A549 (cell line): ENCODE results near the gene SOX14. TPM values are rescaled to one million over a fixed set of nuclear protein-coding genes. Genes with fewer than 3 reads are reported as not detected.

Experiments
- ATAC-seq, 2 experiments: fragments of 200-7000 bp in 1 of 2; fragments of >200 bp in 1 of 2; cut with Nextera tagmentation in 1 of 2; cut with Tn5 transposase in 1 of 2; 3 replicates each; pipeline versions ENCODE4 v1.8.0 to v1.9.1; 2018 to 2020; ENCODE audit warnings: mild to moderate bottlenecking in 1 of 2, moderate library complexity in 1 of 2
- CTCF ChIA-PET: fragments of 300-600 bp; sonication (Branson Sonifier 250); formaldehyde crosslinking; extraction: SDS; loops from one replicate; lab custom pipeline; 2021; ENCODE audit warnings: antibody characterized with exemption, inconsistent platforms; lab: Yijun Ruan, JAX
- POLR2A ChIA-PET: fragments of 350-600 bp; formaldehyde crosslinking; extraction: SDS; loops from one replicate; lab custom pipeline; 2021; ENCODE audit warnings: antibody characterized with exemption, inconsistent platforms; lab: Yijun Ruan, JAX
- DNase-seq, 2 experiments: peaks; one replicate each; pipeline versions ENCODE4 v3.0.0 to v3.0.0-alpha.2; 2011 to 2016; ENCODE audit warnings: low read depth in 1 of 2, low spot score in 1 of 2
- FAIRE-seq: peaks from 2 replicates; lab custom pipeline; 2011; peaks lifted over from hg19 to GRCh38; lab: Jason Lieb, UNC
- H3K27ac ChIP-seq, 2 experiments: fragments of >200 bp; sonication (Bioruptor Twin); formaldehyde crosslinking; 3 replicates each; pipeline ENCODE4 v1.5.1; 2016 to 2017
- H3K4me1 ChIP-seq: fragments of >200 bp; sonication (Bioruptor Twin); formaldehyde crosslinking; 3 replicates; pipeline ENCODE4 v1.6.1; 2016
- H3K4me2 ChIP-seq: fragments of >200 bp; sonication (Bioruptor Twin); formaldehyde crosslinking; 3 replicates; pipeline ENCODE4 v1.6.1; 2016
- H3K4me3 ChIP-seq: fragments of >200 bp; sonication (Bioruptor Twin); formaldehyde crosslinking; 3 replicates; pipeline ENCODE4 v1.5.1; 2016
- H3K9me3 ChIP-seq: fragments of >200 bp; sonication (Bioruptor Twin); formaldehyde crosslinking; 3 replicates; pipeline ENCODE4 v1.6.1; 2016
- CBX8 ChIP-seq: fragments of 200-600 bp; sonication (generic); IDR thresholded peaks from 2 replicates; pipeline ENCODE4 v1.6.1; 2016
- CEBPB ChIP-seq, 2 experiments: fragments of >200 bp in 1 of 2; sonication (Bioruptor Twin) in 1 of 2; formaldehyde crosslinking in 1 of 2; IDR thresholded peaks; 2 replicates each; pipeline ENCODE4 v1.6.1; 2012 to 2016
- CHD4 ChIP-seq: fragments of 200-600 bp; sonication (generic); IDR thresholded peaks from 2 replicates; pipeline ENCODE4 v1.6.1; 2016; ENCODE audit warnings: antibody characterized with exemption, mild to moderate bottlenecking, borderline replicate concordance
- EHMT2 ChIP-seq: fragments of 200-600 bp; sonication (generic); IDR thresholded peaks from 2 replicates; pipeline ENCODE4 v1.6.1; 2016; ENCODE audit warnings: antibody characterized with exemption, low read depth, mild to moderate bottlenecking, moderate library complexity
- ESRRA ChIP-seq: fragments of 150-350 bp; IDR thresholded peaks from 2 replicates; pipeline ENCODE4 v1.6.1; 2014; ENCODE audit warnings: mild to moderate bottlenecking, low read length, borderline replicate concordance
- FOSB ChIP-seq: fragments of 250-450 bp; sonication (Bioruptor Pico); IDR thresholded peaks from 2 replicates; pipeline ENCODE4 v1.5.0; 2020; ENCODE audit warnings: mild to moderate bottlenecking, moderate library complexity
- HDAC2 ChIP-seq: fragments of 200-600 bp; sonication (generic); IDR thresholded peaks from 2 replicates; pipeline ENCODE4 v1.6.1; 2016
- HOXA7 ChIP-seq: fragments of 250-450 bp; sonication (Bioruptor Pico); IDR thresholded peaks from 2 replicates; pipeline ENCODE4 v1.5.0; 2020; ENCODE audit warnings: mild to moderate bottlenecking, moderate library complexity
- KDM1A ChIP-seq: fragments of 200-600 bp; sonication (generic); IDR thresholded peaks from 2 replicates; pipeline ENCODE4 v1.6.1; 2016; ENCODE audit warnings: low read depth, mild to moderate bottlenecking
- MAZ ChIP-seq: fragments of 150-350 bp; IDR thresholded peaks from 2 replicates; pipeline ENCODE4 v1.6.1; 2014; ENCODE audit warnings: antibody characterized with exemption, low read depth, low read length, borderline replicate concordance
- PHF8 ChIP-seq: fragments of 200-600 bp; sonication (generic); IDR thresholded peaks from 2 replicates; pipeline ENCODE4 v1.6.1; 2016; ENCODE audit warnings: low read depth, mild to moderate bottlenecking, antibody characterized with exemption, moderate library complexity, borderline replicate concordance
- POLR2AphosphoS2 ChIP-seq: conservative IDR thresholded peaks from 2 replicates; pipeline ENCODE4 v1.6.1; 2012; ENCODE audit warnings: low read length, improper control_type of control experiment, inconsistent platforms
- RAD21 ChIP-seq, 2 experiments: fragments of >200 bp in 1 of 2; sonication (Bioruptor Twin) in 1 of 2; formaldehyde crosslinking in 1 of 2; IDR thresholded peaks in 1 of 2; conservative IDR thresholded peaks in 1 of 2; 2 replicates in 1 of 2; 3 replicates in 1 of 2; pipeline ENCODE4 v1.6.1; 2012 to 2018; ENCODE audit warnings: inconsistent platforms in 1 of 2
- RCOR1 ChIP-seq: fragments of 150-350 bp; IDR thresholded peaks from 2 replicates; pipeline ENCODE4 v1.6.1; 2014; ENCODE audit warnings: antibody characterized with exemption, low read length, low read depth
- RFX5 ChIP-seq: fragments of 450-650 bp; IDR thresholded peaks from 2 replicates; pipeline ENCODE4 v1.7.1; 2014; ENCODE audit warnings: antibody characterized with exemption, mild to moderate bottlenecking, moderate library complexity
- SREBF2 ChIP-seq: fragments of 450-650 bp; IDR thresholded peaks from 2 replicates; pipeline ENCODE4 v1.6.1; 2014; ENCODE audit warnings: mild to moderate bottlenecking, moderate library complexity
- TP53 ChIP-seq: fragments of 250-450 bp; sonication (Bioruptor Pico); IDR thresholded peaks from 2 replicates; pipeline ENCODE4 v1.5.0; 2021; ENCODE audit warnings: mild to moderate bottlenecking, moderate library complexity
- ZSCAN20 ChIP-seq: fragments of 250-450 bp; sonication (Bioruptor Pico); IDR thresholded peaks from 2 replicates; pipeline ENCODE4 v1.8.0; 2022; ENCODE audit warnings: mild to moderate bottlenecking, moderate library complexity
- WGBS: methylation state at CpG from one replicate; pipeline ENCODE4 v1.1.6; 2017; ENCODE audit errors: missing lambda C conversion rate; 5-methylcytosine and 5-hydroxymethylcytosine counted together
- polyA plus RNA-seq, 4 experiments: library from polyadenylated mRNA; depleted of rRNA in 3 of 4; stranded (reverse); fragments of >200 nt; fragmentation: RNase III in 1 of 4; extraction: RNeasy Plus Mini Kit Qiagen cat#74134 plus additional on column Dnase treatment in 1 of 4; gene quantifications; 2 replicates in 3 of 4; 3 replicates in 1 of 4; pipeline ENCODE4 v1.2.3, GENCODE V29; 2011 to 2017
- TF ChIP-seq, protein P1 (sequence below): fragments of >200 bp; sonication (Bioruptor Twin); formaldehyde crosslinking; IDR thresholded peaks from 3 replicates; pipeline ENCODE4 v1.5.1; 2016
- TF ChIP-seq, protein P2 (sequence below): IDR thresholded peaks from 2 replicates; pipeline ENCODE4 v1.6.1; 2012
- TF ChIP-seq, protein P3 (sequence below): fragments of 200-600 bp; sonication (generic); IDR thresholded peaks from 2 replicates; pipeline ENCODE4 v1.6.1; 2016; ENCODE audit warnings: antibody characterized with exemption, mild to moderate bottlenecking, moderate library complexity

The SOX14 gene
- polyA plus RNA-seq, 2 of the 4 experiments (the other 2 are of a cell fraction): not detected

DNA sequence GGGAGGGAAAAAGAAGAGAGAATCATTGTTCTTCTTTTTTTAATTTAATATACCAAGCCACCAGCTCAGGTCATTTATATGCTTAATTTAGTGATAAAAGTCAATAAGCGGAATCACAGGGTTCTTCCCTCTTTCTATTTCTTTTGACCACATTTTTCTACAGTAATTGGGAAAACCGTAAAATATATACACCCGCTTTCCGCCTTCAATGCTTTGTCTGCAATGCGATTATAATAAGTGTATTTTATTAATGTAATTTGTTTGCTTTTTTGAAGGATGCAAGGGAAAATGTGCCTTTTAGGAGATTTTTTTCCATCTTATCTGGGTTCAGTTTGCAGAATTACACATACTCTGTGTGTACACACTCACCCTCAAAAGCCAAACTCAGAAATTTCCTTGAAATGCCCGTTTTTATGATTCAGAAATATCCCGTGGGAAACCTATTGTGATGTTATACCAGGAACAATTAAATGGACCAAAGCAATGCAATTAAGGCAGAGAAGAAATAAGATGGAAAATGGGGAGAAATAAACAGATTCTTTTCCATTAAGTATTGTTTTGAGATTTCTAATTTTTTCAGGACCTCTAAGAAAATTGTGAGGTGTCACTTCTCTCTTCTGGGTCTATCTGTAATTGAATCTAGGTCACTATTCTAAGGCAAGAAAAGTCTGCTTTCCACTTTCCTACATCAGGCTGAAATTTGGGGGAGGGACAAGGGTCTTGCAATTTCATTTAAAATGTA lies 8.3 kb downstream of the SOX14 start:
- Histone ChIP-seq H3K4me1 (peaks cover 14% of the 10 kb centered on the region; the same call in 1 of the 3 replicates), H3K9me3 (no peaks in the 10 kb centered on the region), H3K27ac (no peak overlapping the region), H3K4me2 (peak overlapping the region; percentile 75; the same call in 2 of the 3 replicates), H3K4me3 (no peak overlapping the region)
- CTCF ChIA-PET: no interaction called here
- FAIRE-seq (no peak), ATAC-seq (no peak), DNase-seq (no peak)
- 13% methylated on average over 7 of the region's 7 CpGs for WGBS
- TF ChIP-seq SREBF2 (no peak), MAZ (no peak), EHMT2 (no peak), TP53 (CRISPR knock-in tag) (no peak), HDAC2 (no peak), RAD21 (conservative IDR thresholded peaks at IDR 0.05 in 1 of 2, IDR thresholded peaks at IDR 0.05 in 1 of 2) (no peak)
- TF ChIP-seq, protein P1, sequence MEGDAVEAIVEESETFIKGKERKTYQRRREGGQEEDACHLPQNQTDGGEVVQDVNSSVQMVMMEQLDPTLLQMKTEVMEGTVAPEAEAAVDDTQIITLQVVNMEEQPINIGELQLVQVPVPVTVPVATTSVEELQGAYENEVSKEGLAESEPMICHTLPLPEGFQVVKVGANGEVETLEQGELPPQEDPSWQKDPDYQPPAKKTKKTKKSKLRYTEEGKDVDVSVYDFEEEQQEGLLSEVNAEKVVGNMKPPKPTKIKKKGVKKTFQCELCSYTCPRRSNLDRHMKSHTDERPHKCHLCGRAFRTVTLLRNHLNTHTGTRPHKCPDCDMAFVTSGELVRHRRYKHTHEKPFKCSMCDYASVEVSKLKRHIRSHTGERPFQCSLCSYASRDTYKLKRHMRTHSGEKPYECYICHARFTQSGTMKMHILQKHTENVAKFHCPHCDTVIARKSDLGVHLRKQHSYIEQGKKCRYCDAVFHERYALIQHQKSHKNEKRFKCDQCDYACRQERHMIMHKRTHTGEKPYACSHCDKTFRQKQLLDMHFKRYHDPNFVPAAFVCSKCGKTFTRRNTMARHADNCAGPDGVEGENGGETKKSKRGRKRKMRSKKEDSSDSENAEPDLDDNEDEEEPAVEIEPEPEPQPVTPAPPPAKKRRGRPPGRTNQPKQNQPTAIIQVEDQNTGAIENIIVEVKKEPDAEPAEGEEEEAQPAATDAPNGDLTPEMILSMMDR: no peak
- TF ChIP-seq, protein P2, sequence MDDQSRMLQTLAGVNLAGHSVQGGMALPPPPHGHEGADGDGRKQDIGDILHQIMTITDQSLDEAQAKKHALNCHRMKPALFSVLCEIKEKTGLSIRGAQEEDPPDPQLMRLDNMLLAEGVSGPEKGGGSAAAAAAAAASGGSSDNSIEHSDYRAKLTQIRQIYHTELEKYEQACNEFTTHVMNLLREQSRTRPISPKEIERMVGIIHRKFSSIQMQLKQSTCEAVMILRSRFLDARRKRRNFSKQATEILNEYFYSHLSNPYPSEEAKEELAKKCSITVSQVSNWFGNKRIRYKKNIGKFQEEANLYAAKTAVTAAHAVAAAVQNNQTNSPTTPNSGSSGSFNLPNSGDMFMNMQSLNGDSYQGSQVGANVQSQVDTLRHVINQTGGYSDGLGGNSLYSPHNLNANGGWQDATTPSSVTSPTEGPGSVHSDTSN: no peak
- POLR2A ChIA-PET: no interaction called here

DNA sequence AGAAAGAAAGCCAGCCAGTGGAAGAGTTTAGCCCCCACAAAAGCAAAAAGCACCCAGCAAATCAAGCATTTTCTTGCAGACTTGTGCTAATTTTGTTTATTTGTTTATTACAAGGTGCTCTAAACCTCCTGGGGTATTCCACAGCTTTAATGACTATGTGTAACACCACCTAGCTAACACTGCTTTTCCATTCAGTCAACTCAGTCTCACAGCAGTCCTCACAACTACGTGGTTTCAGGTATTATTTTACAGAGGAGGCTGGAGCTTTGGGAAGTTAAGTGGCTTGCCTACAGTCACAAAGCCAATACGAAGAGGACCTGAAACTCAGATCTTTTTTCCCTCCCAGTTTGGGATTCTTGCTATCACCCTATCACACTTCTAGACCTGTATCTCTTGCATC lies 14.8 kb downstream of the SOX14 start:
- FAIRE-seq (no peak), DNase-seq (no peak), ATAC-seq (no peak)
- POLR2A ChIA-PET: no interaction called here
- H3K4me3 ChIP-seq: no peak overlapping the region
- CTCF ChIA-PET: no interaction called here
- H3K27ac ChIP-seq: no peak overlapping the region
- 6% methylated on average over 2 of the region's 2 CpGs for WGBS
- no peak for TF ChIP-seq POLR2AphosphoS2
- TF ChIP-seq, protein P1: no peak
- no peak for TF ChIP-seq FOSB (CRISPR knock-in tag)
- TF ChIP-seq KDM1A: no peak
- no peaks in the 10 kb centered on the region for H3K4me1 ChIP-seq
- no peaks in the 10 kb centered on the region for H3K9me3 ChIP-seq
- H3K4me2 ChIP-seq: no peak overlapping the region

DNA sequence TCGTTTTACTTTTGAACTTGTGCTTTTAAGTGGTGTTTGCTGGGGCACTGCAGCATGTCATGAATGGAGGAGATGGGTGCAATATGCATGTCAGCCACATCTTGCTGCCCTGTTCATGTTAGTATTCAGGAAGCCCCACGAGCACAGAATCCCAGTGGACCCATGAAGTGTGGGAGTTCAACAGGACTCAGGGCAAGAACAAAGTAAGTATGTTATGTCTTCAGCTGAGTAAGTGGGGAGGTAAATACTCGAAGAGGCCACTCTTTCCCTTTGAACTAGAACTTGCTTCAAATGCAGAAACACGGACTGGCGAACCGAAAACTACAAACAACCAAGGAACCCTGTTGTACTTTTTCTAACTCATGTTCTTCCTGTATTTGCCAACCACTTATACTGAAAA lies 23.4 kb downstream of the SOX14 start:
- WGBS: 30% methylated on average over 5 of the region's 6 CpGs
- ChIA-PET POLR2A (no interaction called here), CTCF (interaction anchor here (1.1 kb wide), 1 partner anchor 386 kb away, joined by 3 read pairs; no protein-coding TSS in a partner anchor)
- Histone ChIP-seq H3K4me3 (no peak overlapping the region), H3K4me2 (no peak overlapping the region), H3K27ac (no peak overlapping the region), H3K4me1 (no peaks in the 10 kb centered on the region), H3K9me3 (no peaks in the 10 kb centered on the region)
- DNase-seq (no peak), ATAC-seq (no peak), FAIRE-seq (no peak)
- TF ChIP-seq CEBPB (IDR thresholded peaks at IDR 0.05): no peak
- TF ChIP-seq ESRRA: no peak
- TF ChIP-seq HOXA7 (CRISPR knock-in tag): no peak
- TF ChIP-seq, protein P1: no peak
- TF ChIP-seq PHF8: no peak
- no peak for TF ChIP-seq RFX5
- no peak for TF ChIP-seq RCOR1
- no peak for TF ChIP-seq EHMT2
- no peak for TF ChIP-seq KDM1A
- no peak for TF ChIP-seq CHD4
- TF ChIP-seq HDAC2: no peak
- no peak for TF ChIP-seq CBX8
- TF ChIP-seq, protein P3, sequence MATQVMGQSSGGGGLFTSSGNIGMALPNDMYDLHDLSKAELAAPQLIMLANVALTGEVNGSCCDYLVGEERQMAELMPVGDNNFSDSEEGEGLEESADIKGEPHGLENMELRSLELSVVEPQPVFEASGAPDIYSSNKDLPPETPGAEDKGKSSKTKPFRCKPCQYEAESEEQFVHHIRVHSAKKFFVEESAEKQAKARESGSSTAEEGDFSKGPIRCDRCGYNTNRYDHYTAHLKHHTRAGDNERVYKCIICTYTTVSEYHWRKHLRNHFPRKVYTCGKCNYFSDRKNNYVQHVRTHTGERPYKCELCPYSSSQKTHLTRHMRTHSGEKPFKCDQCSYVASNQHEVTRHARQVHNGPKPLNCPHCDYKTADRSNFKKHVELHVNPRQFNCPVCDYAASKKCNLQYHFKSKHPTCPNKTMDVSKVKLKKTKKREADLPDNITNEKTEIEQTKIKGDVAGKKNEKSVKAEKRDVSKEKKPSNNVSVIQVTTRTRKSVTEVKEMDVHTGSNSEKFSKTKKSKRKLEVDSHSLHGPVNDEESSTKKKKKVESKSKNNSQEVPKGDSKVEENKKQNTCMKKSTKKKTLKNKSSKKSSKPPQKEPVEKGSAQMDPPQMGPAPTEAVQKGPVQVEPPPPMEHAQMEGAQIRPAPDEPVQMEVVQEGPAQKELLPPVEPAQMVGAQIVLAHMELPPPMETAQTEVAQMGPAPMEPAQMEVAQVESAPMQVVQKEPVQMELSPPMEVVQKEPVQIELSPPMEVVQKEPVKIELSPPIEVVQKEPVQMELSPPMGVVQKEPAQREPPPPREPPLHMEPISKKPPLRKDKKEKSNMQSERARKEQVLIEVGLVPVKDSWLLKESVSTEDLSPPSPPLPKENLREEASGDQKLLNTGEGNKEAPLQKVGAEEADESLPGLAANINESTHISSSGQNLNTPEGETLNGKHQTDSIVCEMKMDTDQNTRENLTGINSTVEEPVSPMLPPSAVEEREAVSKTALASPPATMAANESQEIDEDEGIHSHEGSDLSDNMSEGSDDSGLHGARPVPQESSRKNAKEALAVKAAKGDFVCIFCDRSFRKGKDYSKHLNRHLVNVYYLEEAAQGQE: no peak
- no peak for TF ChIP-seq ZSCAN20 (CRISPR knock-in tag)
